Measurements from ENCODE around the gene CCDC15.
"Not testable (repeated sequence)": the region's sequence is repeated elsewhere in the genome, so short reads cannot be mapped to it uniquely, and the experiment has no call there.

CCDC15 gene

GRCh38 chr11:124988063-124988462 lies 34.1 kb downstream of the CCDC15 start:
- no peak for DNase-seq (ENCODE audit: low read depth, low spot score)

- no peak for DNase-seq (ENCODE audit: low read depth, low spot score)
These were observed 47.2 kb downstream of the CCDC15 start for GRCh38 chr11:125001079-125001778.

- no peak for DNase-seq (ENCODE audit: low read depth, low spot score)
These were observed 47.8 kb downstream of the CCDC15 start for GRCh38 chr11:125001849-125002248.

GRCh38 chr11:125005491-125005890 lies 51.5 kb downstream of the CCDC15 start:
- no peak for DNase-seq (ENCODE audit: low read depth, low spot score)

- no peak for DNase-seq (ENCODE audit: low read depth, low spot score)
These were observed 62.4 kb downstream of the CCDC15 start for GRCh38 chr11:125016413-125016812.

- DNase-seq (ENCODE audit: low read depth, low spot score), result no peak
These were observed 66.3 kb downstream of the CCDC15 start for GRCh38 chr11:125020342-125020741.

GRCh38 chr11:125022551-125022950 lies 68.5 kb downstream of the CCDC15 start:
- no peak for DNase-seq (ENCODE audit: low read depth, low spot score)

GRCh38 chr11:125025968-125026367 lies 72.0 kb downstream of the CCDC15 start:
- DNase-seq (ENCODE audit: low read depth, low spot score), result peak; percentile 1

- DNase-seq (ENCODE audit: low read depth, low spot score), result not testable (repeated sequence)
These were observed 75.4 kb downstream of the CCDC15 start for GRCh38 chr11:125029431-125029830.

- no peak for DNase-seq (ENCODE audit: low read depth, low spot score)
These were observed 82.9 kb downstream of the CCDC15 start for GRCh38 chr11:125036933-125037332.

GRCh38 chr11:125049164-125049792 lies 95.3 kb downstream of the CCDC15 start:
- no peak for DNase-seq (ENCODE audit: low read depth, low spot score)

GRCh38 chr11:125052047-125052446 lies 98.0 kb downstream of the CCDC15 start:
- no peak for DNase-seq (ENCODE audit: low read depth, low spot score)

GRCh38 chr11:125053167-125053566 lies 99.2 kb downstream of the CCDC15 start:
- DNase-seq (ENCODE audit: low read depth, low spot score), result no peak

GRCh38 chr11:125055107-125055715 lies 101.2 kb downstream of the CCDC15 start:
- no peak for DNase-seq (ENCODE audit: low read depth, low spot score)

- not testable (repeated sequence) for DNase-seq (ENCODE audit: low read depth, low spot score)
These were observed 102.1 kb downstream of the CCDC15 start for GRCh38 chr11:125056111-125056510.

- no peak for DNase-seq (ENCODE audit: low read depth, low spot score)
These were observed 103.1 kb downstream of the CCDC15 start for GRCh38 chr11:125056931-125057692.

GRCh38 chr11:125057693-125058016 lies 103.7 kb downstream of the CCDC15 start:
- no peak for DNase-seq (ENCODE audit: low read depth, low spot score)

GRCh38 chr11:125061281-125061680 lies 107.3 kb downstream of the CCDC15 start:
- DNase-seq (ENCODE audit: low read depth, low spot score), result no peak

GRCh38 chr11:125062218-125062930 lies 108.4 kb downstream of the CCDC15 start:
- DNase-seq (ENCODE audit: low read depth, low spot score), result no peak

GRCh38 chr11:125062931-125063428 lies 109.0 kb downstream of the CCDC15 start, which contains the start of gene SLC37A2:
Gene SLC37A2, plus strand, starts transcription at chr11:125063305. Its CDS starts 63 bp downstream, at chr11:125063368.
- DNase-seq (ENCODE audit: low read depth, low spot score), result peak; percentile 75

- DNase-seq (ENCODE audit: low read depth, low spot score), result peak; percentile 34
These were observed 109.5 kb downstream of the CCDC15 start for GRCh38 chr11:125063429-125064043.

Data from ELF-1 (cell line).